Activated naive CD8-positive, alpha-beta T cell treated with anti-CD3 and anti-CD28 coated beads, Interleukin-2, amount 10 ng/mL, durations not matched to agents 7 days and 5 days (primary cell): ENCODE data around the gene PABPN1. TPM values are rescaled to one million over a fixed set of nuclear protein-coding genes. Genes with fewer than 3 reads are reported as not detected.
"Not testable (repeated sequence)": the region's sequence is repeated elsewhere in the genome, so short reads cannot be mapped to it uniquely, and the experiment has no call there.

Experiments
- ATAC-seq: fragments of 150-1000 bp; cut with Tn5 transposase; one replicate; pipeline ENCODE4 v1.10.0; 2021; ENCODE audit warnings: low read depth, moderate library complexity
- POLR2A ChIA-PET: fragments of 350-600 bp; sonication (Branson Sonifier 250); formaldehyde crosslinking; loops from one replicate; lab custom pipeline; 2021; ENCODE audit warnings: antibody characterized with exemption; lab: Charles Lee
- DNase-seq: peaks from one replicate; pipeline ENCODE4 v3.0.0; 2021
- H3K27ac Mint-ChIP-seq: one replicate; pipeline ENCODE4 v1.8.0; 2022; ENCODE audit warnings: mild to moderate bottlenecking, mixed read lengths
- H3K27me3 Mint-ChIP-seq: one replicate; pipeline ENCODE4 v1.8.0; 2022; ENCODE audit warnings: mild to moderate bottlenecking, moderate library complexity, mixed read lengths
- H3K36me3 Mint-ChIP-seq: one replicate; pipeline ENCODE4 v1.8.0; 2021; ENCODE audit warnings: mild to moderate bottlenecking, mixed read lengths
- H3K4me1 Mint-ChIP-seq: one replicate; pipeline ENCODE4 v1.8.0; 2021; ENCODE audit warnings: mixed read lengths
- H3K4me3 Mint-ChIP-seq: one replicate; pipeline ENCODE4 v1.8.0; 2022; ENCODE audit warnings: mild to moderate bottlenecking, moderate library complexity, mixed read lengths
- H3K9me3 Mint-ChIP-seq: one replicate; pipeline ENCODE4 v1.8.0; 2021; ENCODE audit warnings: mixed read lengths
- total RNA-seq, 2 experiments: library from RNA; stranded (reverse); gene quantifications; one replicate each; pipeline ENCODE4 v1.2.3, GENCODE V29; 2021

The PABPN1 gene, protein sequence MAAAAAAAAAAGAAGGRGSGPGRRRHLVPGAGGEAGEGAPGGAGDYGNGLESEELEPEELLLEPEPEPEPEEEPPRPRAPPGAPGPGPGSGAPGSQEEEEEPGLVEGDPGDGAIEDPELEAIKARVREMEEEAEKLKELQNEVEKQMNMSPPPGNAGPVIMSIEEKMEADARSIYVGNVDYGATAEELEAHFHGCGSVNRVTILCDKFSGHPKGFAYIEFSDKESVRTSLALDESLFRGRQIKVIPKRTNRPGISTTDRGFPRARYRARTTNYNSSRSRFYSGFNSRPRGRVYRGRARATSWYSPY
- 100 to 1,000 TPM; 207 to 208 TPM for total RNA-seq

DNA sequence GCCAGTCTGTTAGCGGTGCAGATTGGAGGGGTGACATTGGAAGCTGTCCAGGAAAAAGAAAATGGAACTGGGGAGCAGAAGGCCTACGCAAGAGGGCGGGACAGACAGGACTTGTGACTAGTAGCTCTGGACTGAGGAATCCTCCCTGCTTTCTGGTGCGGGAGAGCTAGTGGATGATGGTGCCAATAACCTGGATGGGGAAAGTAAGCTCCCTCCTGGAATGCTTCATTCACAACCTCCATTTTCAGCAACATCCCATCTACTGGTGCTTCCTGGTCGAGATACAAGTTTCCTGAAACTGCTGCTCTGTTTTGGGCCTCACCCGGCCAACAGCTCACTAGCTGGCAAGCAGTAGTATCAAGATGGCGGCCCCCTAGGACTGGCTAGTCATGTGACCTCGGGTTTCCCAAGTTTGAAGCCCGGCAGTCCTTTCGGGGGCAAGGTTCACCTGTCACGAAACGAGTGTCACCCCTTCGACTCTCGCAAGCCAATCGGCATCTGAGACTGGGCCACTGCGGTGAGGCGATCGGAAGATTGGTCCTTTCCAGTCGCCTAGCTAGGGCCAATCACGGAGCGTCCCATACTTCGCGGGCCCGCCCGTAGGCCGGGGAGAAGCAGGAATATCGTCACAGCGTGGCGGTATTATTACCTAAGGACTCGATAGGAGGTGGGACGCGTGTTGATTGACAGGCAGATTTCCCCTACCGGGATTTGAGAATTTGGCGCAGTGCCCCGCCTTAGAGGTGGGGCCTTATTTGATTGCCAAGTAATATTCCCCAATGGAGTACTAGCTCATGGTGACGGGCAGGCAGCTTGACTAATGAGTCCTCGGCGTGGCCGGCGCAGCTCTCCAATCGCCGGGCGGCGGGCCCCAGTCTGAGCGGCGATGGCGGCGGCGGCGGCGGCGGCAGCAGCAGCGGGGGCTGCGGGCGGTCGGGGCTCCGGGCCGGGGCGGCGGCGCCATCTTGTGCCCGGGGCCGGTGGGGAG lies at the start of gene PABPN1:
PABPN1 (plus strand) TSS at position 874 of the 988 bp plus-strand sequence; CDS start at position 887, 13 bp downstream.
- POLR2A ChIA-PET = interaction anchor here (0.5 to 6.4 kb wide), 29 partner anchors 11 to 1882 kb away, joined by 3 to 182 read pairs (median 4); partner anchors contain the start of genes ACIN1, BCL2L2, C14orf119 and CEBPE
- peak; percentile 92 for ATAC-seq
- no peaks in the 10 kb centered on the region for H3K27me3 Mint-ChIP-seq
- DNase-seq = peak; percentile 93
- H3K36me3 Mint-ChIP-seq = peaks cover 19% of the 10 kb centered on the region
- H3K4me1 Mint-ChIP-seq = peaks cover 27% of the 10 kb centered on the region
- no peaks in the 10 kb centered on the region for H3K9me3 Mint-ChIP-seq
- peak within 1 kb of the TSS; percentile 94 for H3K4me3 Mint-ChIP-seq
- H3K27ac Mint-ChIP-seq = peak within 1 kb of the TSS; percentile 98

DNA sequence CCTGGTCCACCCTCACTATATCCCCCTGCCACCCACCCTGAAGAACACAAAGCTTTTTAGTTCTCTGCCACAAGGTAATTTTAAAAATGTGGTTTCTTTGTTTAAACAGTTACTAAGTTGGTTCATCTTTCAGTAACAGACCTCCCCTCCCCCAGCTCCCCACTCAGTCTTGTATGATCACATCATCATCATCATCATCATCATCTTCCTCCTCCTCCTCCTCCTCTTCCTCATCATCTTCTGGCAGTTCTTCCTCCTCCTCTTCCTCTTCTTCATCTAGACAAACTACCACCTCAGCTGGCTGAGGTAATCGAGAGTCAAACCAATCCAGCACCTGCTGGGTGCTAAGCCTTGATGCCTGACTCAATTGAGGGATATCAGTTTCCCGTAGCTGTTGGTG lies 45.8 kb upstream of the PABPN1 start:
- Mint-ChIP-seq H3K4me3 (no peak overlapping the region), H3K4me1 (peaks cover 3% of the 10 kb centered on the region), H3K36me3 (peaks cover 3% of the 10 kb centered on the region), H3K27ac (no peak overlapping the region), H3K27me3 (no peaks in the 10 kb centered on the region), H3K9me3 (no peaks in the 10 kb centered on the region)
- ATAC-seq (no peak), DNase-seq (no peak)
- POLR2A ChIA-PET = no interaction called here

DNA sequence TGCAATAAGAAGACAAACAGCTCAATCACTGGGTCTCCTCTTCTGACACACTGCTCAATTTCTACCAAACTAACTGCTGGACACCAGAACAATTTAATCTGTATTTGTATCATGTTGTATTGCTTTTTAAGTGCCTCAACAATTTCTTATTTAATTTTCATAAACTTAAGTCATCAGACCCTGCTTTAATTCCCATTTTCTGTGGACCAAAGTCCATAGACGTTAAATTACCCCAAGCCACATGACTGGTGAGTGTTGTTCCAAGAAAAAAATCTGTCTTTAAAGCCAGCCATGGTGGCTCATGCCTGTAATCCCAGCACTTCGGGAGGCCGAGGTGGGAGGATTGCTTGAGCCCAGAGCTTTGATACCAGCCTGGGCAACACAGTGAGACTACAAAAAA lies 44.1 kb upstream of the PABPN1 start:
- Mint-ChIP-seq H3K27me3 (no peaks in the 10 kb centered on the region), H3K27ac (no peak overlapping the region), H3K4me3 (no peak overlapping the region), H3K36me3 (peaks cover 3% of the 10 kb centered on the region), H3K4me1 (peaks cover 3% of the 10 kb centered on the region), H3K9me3 (no peaks in the 10 kb centered on the region)
- no peak for ATAC-seq
- no peak for DNase-seq
- POLR2A ChIA-PET = no interaction called here

DNA sequence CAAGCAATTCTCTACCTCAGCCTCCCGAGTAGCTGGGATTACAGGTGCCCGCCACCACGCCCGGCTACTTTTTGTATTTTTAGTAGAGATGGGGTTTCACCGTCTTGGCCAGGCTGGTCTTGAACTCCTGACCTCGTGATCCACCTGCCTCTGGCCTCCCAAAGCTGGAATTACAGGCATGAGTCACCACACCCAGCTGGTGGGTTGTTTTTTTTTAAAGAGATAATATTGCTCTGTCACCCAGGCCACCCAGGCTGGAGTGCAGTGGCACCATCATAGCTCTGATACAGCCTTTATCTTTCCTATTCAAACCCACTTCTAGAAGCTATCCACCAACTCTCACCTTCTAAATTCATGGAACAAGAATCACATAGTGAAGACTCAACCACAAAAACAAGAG lies 43.3 kb upstream of the PABPN1 start:
- ATAC-seq, H3K9me3 Mint-ChIP-seq, H3K4me1 Mint-ChIP-seq, H3K27me3 Mint-ChIP-seq, H3K4me3 Mint-ChIP-seq, POLR2A ChIA-PET, H3K27ac Mint-ChIP-seq, DNase-seq, H3K36me3 Mint-ChIP-seq: not testable (repeated sequence)

DNA sequence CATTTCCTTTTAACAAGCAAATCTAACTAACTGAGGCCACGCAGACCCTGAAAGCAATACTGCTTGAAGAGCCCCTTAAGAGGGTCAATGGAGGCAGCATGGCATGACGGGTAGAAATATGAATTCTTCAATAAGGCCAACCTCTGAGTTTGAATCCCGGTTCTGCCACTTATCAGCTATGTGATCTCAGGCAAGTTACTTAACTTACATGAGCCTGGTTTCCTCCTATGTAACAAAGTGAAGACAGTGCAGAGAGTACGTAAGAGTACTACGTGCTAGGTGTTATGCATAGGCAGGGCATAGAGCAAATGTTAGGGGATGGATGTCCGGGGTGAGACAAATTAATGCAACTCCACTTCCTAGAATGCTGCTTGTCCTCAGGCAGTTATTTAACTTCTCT lies 40.0 kb upstream of the PABPN1 start:
- peaks cover 14% of the 10 kb centered on the region for H3K4me1 Mint-ChIP-seq
- no peaks in the 10 kb centered on the region for H3K9me3 Mint-ChIP-seq
- no peaks in the 10 kb centered on the region for H3K27me3 Mint-ChIP-seq
- POLR2A ChIA-PET = no interaction called here
- peaks cover 3% of the 10 kb centered on the region for H3K36me3 Mint-ChIP-seq
- ATAC-seq = no peak
- H3K4me3 Mint-ChIP-seq = no peak overlapping the region
- DNase-seq = no peak
- no peak overlapping the region for H3K27ac Mint-ChIP-seq

DNA sequence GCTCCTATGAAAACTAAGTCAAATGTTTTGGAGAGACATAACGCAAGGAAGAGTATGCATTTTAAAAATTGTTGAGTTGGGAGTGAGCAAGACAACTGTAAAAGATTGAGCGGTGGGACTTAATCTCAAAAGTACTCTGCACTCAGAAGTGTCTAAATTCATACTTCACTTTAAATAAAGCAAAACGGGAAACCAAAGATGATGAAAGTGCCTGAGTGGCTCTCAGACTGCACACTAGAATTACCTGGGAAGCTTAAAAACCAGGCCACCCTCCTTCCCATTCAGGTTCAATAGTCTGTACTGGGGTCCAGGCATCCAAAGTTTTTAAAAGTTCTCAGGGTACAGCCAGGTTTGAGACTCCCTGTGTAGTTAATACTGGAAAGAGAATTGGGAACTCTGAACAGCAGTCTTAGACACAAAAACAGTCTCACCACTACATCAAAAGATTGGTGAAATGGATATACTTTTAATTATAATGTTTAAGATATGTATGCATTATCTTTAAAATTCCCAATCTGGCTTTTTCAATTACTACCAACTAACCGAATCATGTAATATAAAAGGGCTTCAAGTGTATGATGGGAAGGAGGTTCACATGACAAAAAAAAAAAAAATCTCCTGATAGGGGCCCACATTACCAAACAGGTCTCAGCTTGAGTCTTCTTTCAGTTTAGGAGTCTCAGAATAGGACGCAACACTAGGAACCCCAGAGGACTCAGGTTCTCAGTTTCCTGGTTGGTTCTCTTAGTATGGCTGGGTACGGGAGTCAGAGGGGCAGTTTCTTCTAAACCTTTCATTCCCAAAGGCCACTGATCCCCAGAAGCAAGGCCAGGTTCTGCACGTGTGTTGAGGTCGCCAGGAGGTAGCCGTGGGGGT lies 36.4 kb upstream of the PABPN1 start:
- Mint-ChIP-seq H3K27ac (peak overlapping the region; percentile 88), H3K36me3 (peaks cover 3% of the 10 kb centered on the region), H3K9me3 (no peaks in the 10 kb centered on the region), H3K4me3 (peak overlapping the region; percentile 93), H3K27me3 (no peaks in the 10 kb centered on the region), H3K4me1 (peaks cover 16% of the 10 kb centered on the region)
- POLR2A ChIA-PET = interaction anchor here (2.5 to 3.5 kb wide), 2 partner anchors 18 to 37 kb away, joined by 14 to 26 read pairs; partner anchors contain the start of genes PABPN1 and PPP1R3E
- DNase-seq (no peak), ATAC-seq (no peak)

DNA sequence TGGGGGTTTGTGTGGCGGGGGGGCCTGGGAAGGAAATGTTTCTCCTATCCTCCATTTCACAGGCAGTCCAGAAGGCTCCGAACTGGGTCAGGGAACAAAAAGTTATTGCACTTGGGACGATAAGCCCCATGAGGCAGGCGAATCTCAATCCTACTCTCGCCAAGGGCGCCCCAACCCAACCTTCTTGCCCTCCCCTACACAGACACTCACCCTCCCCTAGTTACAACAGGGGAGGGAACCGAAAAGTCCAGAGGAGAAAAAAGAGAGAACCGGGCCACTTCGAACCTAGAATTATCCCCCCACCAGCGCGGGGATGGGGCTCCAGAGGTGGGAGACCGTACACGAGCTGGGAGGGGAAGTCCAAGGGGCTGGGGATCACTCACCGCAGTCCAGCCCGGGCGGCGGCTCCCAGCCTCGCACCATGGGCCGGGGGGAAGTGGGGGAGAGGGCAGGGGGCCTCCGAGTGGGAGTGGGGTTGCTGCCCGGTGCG lies 35.7 kb upstream of the PABPN1 start:
- Mint-ChIP-seq H3K9me3 (no peaks in the 10 kb centered on the region), H3K27me3 (no peaks in the 10 kb centered on the region), H3K4me3 (peak overlapping the region; percentile 93), H3K27ac (peak overlapping the region; percentile 88), H3K36me3 (peaks cover 3% of the 10 kb centered on the region), H3K4me1 (peaks cover 16% of the 10 kb centered on the region)
- no peak for DNase-seq
- POLR2A ChIA-PET = interaction anchor here (1.2 to 3.5 kb wide), 4 partner anchors 13 to 36 kb away, joined by 3 to 26 read pairs (median 13); partner anchors contain the start of genes PABPN1 and PPP1R3E
- peak; percentile 21 for ATAC-seq

DNA sequence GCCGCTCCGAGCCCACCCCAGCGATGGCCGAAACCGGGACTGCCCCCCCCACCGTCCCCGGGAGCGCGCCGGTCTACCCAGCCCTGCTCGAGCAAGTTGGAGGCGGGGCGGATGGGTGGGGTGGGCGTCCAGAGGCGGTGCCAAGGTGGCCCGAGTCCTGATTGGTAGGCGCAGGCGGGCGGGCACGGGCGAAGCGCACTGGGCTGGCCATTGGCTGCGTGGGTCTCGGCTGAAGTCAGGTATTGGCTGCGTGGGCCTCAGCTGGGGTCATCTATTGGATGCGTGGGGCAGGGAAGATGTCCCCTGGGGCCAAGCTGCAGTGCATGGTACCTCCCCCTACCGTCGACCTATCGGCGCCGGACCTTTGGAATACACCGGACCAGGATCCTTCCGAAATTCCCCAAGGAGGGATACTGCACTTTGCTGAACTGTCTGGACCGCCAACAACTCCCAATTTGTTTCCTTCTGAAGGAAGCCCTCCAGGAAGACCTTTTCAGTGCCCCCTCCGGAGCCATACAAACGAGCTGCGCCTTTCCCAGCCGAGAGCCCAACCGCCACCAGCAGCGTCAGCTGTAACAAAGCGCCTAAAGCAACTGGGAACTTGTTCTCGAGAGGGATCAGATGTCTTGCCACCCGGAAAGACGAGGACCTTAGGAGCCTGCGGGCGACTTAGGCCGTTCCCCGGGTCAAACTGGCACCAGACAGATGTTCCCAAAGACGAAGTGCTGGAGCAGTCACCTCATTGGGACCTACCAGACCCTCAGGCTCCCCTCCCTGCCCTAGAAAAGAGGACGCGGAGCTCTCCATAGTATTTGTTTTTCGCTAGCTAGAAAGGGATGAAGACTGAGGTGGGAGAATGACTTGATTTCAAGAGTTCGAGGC lies 35.0 kb upstream of the PABPN1 start, which contains the start of gene HOMEZ:
HOMEZ (minus strand) TSS at position 113 of the 882 bp plus-strand sequence. CDS start 180 bp downstream, outside the sequence.
- Mint-ChIP-seq H3K9me3 (no peaks in the 10 kb centered on the region), H3K4me1 (peaks cover 16% of the 10 kb centered on the region), H3K36me3 (peaks cover 3% of the 10 kb centered on the region), H3K27me3 (no peaks in the 10 kb centered on the region), H3K4me3 (peak within 1 kb of the TSS; percentile 93), H3K27ac (peak within 1 kb of the TSS; percentile 89)
- peak; percentile 99 for ATAC-seq
- POLR2A ChIA-PET = interaction anchor here (0.6 to 3.5 kb wide), 6 partner anchors 12 to 279 kb away, joined by 3 to 26 read pairs (median 8); partner anchors contain the start of genes ACIN1, C14orf119, PABPN1 and PPP1R3E
- peak; percentile 96 for DNase-seq

DNA sequence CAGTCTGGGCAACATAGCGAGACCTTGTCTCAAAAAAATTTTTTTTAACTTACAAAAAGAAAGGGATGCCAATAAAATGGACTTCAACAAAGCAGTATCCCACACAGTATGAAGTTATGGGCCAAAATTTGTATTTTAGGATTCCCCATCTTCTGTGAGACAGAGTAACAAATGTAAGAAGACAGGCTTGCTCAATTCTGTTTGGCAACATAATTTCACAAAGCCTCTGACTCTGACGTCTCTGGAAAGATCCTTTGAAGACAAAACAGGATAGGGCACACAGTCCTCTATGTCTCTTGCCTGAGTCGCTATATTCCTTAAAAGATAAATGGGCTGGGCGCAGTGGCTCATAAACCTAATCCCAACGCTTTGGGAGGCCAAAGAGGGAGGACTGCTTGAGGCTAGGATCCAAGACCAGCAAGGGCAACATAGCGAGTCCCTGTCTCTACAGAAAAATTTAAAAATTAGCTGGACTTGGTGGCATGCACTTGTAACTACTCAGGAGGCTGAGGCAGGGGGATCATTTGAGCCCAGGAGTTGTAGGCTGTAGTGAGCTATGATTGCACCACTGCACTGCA lies 34.3 kb upstream of the PABPN1 start:
- Mint-ChIP-seq H3K4me1 (peaks cover 16% of the 10 kb centered on the region), H3K27ac (peak overlapping the region; percentile 89), H3K9me3 (no peaks in the 10 kb centered on the region), H3K36me3 (peaks cover 3% of the 10 kb centered on the region), H3K27me3 (no peaks in the 10 kb centered on the region), H3K4me3 (peak overlapping the region; percentile 93)
- DNase-seq = no peak
- no peak for ATAC-seq
- POLR2A ChIA-PET = interaction anchor here (0.9 to 3.5 kb wide), 5 partner anchors 11 to 192 kb away, joined by 3 to 26 read pairs (median 12); partner anchors contain the start of genes ACIN1, C14orf119, PABPN1 and PPP1R3E

DNA sequence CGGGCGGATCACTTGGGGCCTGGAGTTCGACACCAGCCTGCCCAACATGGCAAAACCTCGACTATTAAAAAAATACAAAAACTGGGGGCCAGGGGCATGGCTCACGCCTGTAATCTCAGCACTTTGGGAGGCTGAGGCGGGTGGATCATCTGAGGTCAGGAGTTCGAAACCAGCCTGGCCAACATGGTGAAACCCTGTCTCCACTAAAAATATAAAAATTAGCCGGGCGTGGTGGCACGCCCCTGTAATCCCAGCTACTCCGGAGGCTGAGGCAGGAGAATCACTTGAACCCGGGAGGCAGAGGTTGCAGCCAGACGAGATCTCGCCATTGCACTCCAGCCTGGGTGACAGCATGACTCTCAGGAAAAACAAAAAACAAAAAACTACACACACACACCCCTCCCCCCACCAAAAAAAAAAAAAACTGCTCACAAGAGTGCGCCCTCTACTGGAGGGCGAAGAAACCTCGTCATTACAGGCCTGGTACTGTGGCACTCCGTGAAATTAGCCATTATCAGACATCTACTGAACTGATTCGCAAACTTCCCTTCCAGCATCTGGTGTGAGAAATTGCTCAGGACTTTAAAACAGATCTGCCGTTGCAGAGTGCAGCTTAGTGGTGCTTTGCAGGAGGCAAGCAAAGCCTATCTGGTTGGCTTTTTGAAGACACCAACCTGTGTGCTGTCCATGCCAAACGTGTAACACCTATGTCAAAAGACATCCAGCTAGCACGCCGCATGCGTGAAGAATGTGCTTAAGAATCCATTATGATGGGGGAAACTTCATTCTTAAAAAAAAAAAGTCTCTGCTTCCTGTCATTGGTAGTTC lies 26.3 kb upstream of the PABPN1 start:
- H3K4me3 Mint-ChIP-seq = peak overlapping the region; percentile 7
- peaks cover 13% of the 10 kb centered on the region for H3K4me1 Mint-ChIP-seq
- H3K27ac Mint-ChIP-seq = peak overlapping the region; percentile 63
- DNase-seq (peak; percentile 54), ATAC-seq (peak; percentile 76)
- H3K9me3 Mint-ChIP-seq = no peaks in the 10 kb centered on the region
- POLR2A ChIA-PET = interaction anchor here (1.3 kb wide), 1 partner anchor 25 kb away, joined by 3 read pairs; no protein-coding TSS in a partner anchor
- H3K36me3 Mint-ChIP-seq = peaks cover 2% of the 10 kb centered on the region
- H3K27me3 Mint-ChIP-seq = no peaks in the 10 kb centered on the region
